Ovary (tissue), 3 donors: ENCODE results near the gene KRT4.

Source experiments
- EP300 ChIP-seq: sonication (generic); formaldehyde crosslinking; IDR thresholded peaks from one replicate; pipeline ENCODE4 v1.6.1; 2017; ENCODE audit warnings: antibody characterized with exemption
- TF ChIP-seq, protein P1 (sequence below), 3 donors: fragments of 450-650 bp in 2 of 3; fragments of 200-600 bp in 1 of 3; IDR thresholded peaks; one replicate each; pipeline versions ENCODE4 v1.5.1 to v1.8.0; 2016 to 2022; ENCODE audit warnings: antibody characterized with exemption in 3 of 3, mild to moderate bottlenecking in 1 of 3
- donor health status: DM: no; HTN: no; CAD: no.

DNA sequence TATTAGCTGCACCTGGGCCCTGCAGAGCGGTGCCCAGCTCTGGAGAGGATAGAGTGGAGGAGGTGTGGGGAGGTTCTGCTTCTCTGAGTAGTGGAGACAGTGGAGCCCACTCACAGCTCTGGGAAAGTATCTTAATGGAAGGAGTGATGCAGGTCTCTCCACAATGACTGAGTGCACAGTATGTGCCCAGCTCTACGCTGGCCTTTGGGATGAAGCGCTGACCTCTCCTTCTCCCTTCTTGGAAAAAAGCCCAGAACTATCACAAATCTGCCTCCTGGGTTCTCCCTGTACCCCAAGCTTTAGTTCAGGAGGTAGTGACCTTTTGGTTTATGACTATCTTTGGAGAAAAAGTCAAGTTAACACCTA lies 17.5 kb downstream of the KRT4 start:
- TF ChIP-seq, protein P1, sequence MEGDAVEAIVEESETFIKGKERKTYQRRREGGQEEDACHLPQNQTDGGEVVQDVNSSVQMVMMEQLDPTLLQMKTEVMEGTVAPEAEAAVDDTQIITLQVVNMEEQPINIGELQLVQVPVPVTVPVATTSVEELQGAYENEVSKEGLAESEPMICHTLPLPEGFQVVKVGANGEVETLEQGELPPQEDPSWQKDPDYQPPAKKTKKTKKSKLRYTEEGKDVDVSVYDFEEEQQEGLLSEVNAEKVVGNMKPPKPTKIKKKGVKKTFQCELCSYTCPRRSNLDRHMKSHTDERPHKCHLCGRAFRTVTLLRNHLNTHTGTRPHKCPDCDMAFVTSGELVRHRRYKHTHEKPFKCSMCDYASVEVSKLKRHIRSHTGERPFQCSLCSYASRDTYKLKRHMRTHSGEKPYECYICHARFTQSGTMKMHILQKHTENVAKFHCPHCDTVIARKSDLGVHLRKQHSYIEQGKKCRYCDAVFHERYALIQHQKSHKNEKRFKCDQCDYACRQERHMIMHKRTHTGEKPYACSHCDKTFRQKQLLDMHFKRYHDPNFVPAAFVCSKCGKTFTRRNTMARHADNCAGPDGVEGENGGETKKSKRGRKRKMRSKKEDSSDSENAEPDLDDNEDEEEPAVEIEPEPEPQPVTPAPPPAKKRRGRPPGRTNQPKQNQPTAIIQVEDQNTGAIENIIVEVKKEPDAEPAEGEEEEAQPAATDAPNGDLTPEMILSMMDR (IDR thresholded peaks at IDR 0.05) = no peak
- TF ChIP-seq EP300 = no peak
